GM23338 (cell line): ENCODE data around the gene ZBTB42. TPM values are rescaled to one million over a fixed set of nuclear protein-coding genes. Genes with fewer than 3 reads are reported as not detected.

ENCODE experiments used
- ATAC-seq: fragments of 200-7000 bp; cut with Tn5 transposase; 3 replicates; pipeline ENCODE4 v1.9.1; 2020
- DNase-seq: peaks from one replicate; pipeline ENCODE4 v3.0.0-alpha.2; 2015; ENCODE audit warnings: low spot score
- H2AFZ ChIP-seq: fragments of 200-600 bp; sonication (generic); 2 replicates; pipeline ENCODE4 v1.8.0; 2016; ENCODE audit warnings: antibody characterized with exemption, mild to moderate bottlenecking, moderate library complexity
- H3F3A ChIP-seq: fragments of 200-600 bp; sonication (generic); replicated peaks from 2 replicates; pipeline ENCODE4 v1.8.0; 2017; ENCODE audit warnings: antibody characterized with exemption, mixed run types, low read depth
- H3K27ac ChIP-seq: fragments of 200-600 bp; sonication (generic); 2 replicates; pipeline ENCODE4 v1.6.1; 2016; ENCODE audit warnings: low read depth
- H3K27me3 ChIP-seq: fragments of 200-600 bp; sonication (generic); 2 replicates; pipeline ENCODE4 v1.8.0; 2016; ENCODE audit warnings: mild to moderate bottlenecking, mixed run types, moderate library complexity; ENCODE audit not compliant: insufficient read depth
- H3K36me3 ChIP-seq: fragments of 200-600 bp; sonication (generic); 2 replicates; pipeline ENCODE4 v1.8.0; 2016; ENCODE audit warnings: mild to moderate bottlenecking; ENCODE audit not compliant: insufficient read depth
- H3K4me1 ChIP-seq: fragments of 200-600 bp; sonication (generic); 2 replicates; pipeline ENCODE4 v1.8.0; 2016; ENCODE audit warnings: mild to moderate bottlenecking, moderate library complexity; ENCODE audit not compliant: insufficient read depth
- H3K4me2 ChIP-seq: fragments of 200-600 bp; sonication (generic); 2 replicates; pipeline ENCODE4 v1.7.1; 2017; ENCODE audit warnings: mixed run types
- H3K4me3 ChIP-seq: fragments of 200-600 bp; sonication (generic); 2 replicates; pipeline ENCODE4 v1.6.1; 2016; ENCODE audit warnings: mixed run types
- H3K79me2 ChIP-seq: fragments of 200-600 bp; sonication (generic); replicated peaks from 2 replicates; pipeline ENCODE4 v1.8.0; 2017; ENCODE audit warnings: mild to moderate bottlenecking; ENCODE audit not compliant: insufficient read depth
- H3K9me2 ChIP-seq: fragments of 200-600 bp; sonication (generic); 2 replicates; pipeline ENCODE4 v1.8.0; 2017; ENCODE audit not compliant: insufficient read depth
- H4K20me1 ChIP-seq: fragments of 200-600 bp; sonication (generic); replicated peaks from 2 replicates; pipeline ENCODE4 v1.8.0; 2017; ENCODE audit warnings: mild to moderate bottlenecking; ENCODE audit not compliant: insufficient read depth
- H3K27ac Mint-ChIP-seq: 2 replicates; pipeline ENCODE4 v1.8.0; 2020; ENCODE audit warnings: inconsistent platforms, mild to moderate bottlenecking, moderate library complexity, mixed read lengths
- H3K27me3 Mint-ChIP-seq: 3 replicates; pipeline ENCODE4 v1.8.0; 2022; ENCODE audit warnings: low read depth, mild to moderate bottlenecking, moderate library complexity, mixed read lengths, inconsistent platforms; ENCODE audit not compliant: insufficient read depth, poor library complexity
- H3K36me3 Mint-ChIP-seq: 3 replicates; pipeline ENCODE4 v1.8.0; 2021; ENCODE audit warnings: low read depth, mild to moderate bottlenecking, inconsistent platforms, moderate library complexity, mixed read lengths
- H3K4me1 Mint-ChIP-seq: 3 replicates; pipeline ENCODE4 v1.8.0; 2020; ENCODE audit warnings: mild to moderate bottlenecking, inconsistent platforms, mixed read lengths
- H3K4me3 Mint-ChIP-seq: 3 replicates; pipeline ENCODE4 v1.8.0; 2021; ENCODE audit warnings: moderate library complexity, mild to moderate bottlenecking, inconsistent platforms, mixed read lengths
- H3K9me3 Mint-ChIP-seq: 3 replicates; pipeline ENCODE4 v1.8.0; 2020; ENCODE audit warnings: moderate library complexity, mild to moderate bottlenecking, inconsistent platforms, mixed read lengths
- CREB1 ChIP-seq: fragments of 250-450 bp; sonication (Bioruptor Pico); IDR thresholded peaks from 2 replicates; pipeline ENCODE4 v1.5.0; 2020; ENCODE audit warnings: low read depth, mild to moderate bottlenecking, moderate library complexity
- ETS1 ChIP-seq: IDR thresholded peaks from 2 replicates; pipeline ENCODE4 v1.6.1; 2016; ENCODE audit warnings: antibody characterized with exemption
- EZH2 ChIP-seq: fragments of 200-600 bp; sonication (generic); IDR thresholded peaks from one replicate; pipeline ENCODE4 v1.8.0; 2017; ENCODE audit warnings: antibody characterized with exemption, mild to moderate bottlenecking, low read depth; ENCODE audit not compliant: unreplicated experiment
- EZH2phosphoT487 ChIP-seq: fragments of 200-600 bp; sonication (generic); IDR thresholded peaks from one replicate; pipeline ENCODE4 v1.8.1; 2018; ENCODE audit warnings: antibody characterized with exemption; ENCODE audit not compliant: unreplicated experiment
- JUNB ChIP-seq: IDR thresholded peaks from one replicate; pipeline ENCODE4 v1.6.1; 2016; ENCODE audit warnings: antibody characterized with exemption; ENCODE audit not compliant: unreplicated experiment
- NANOG ChIP-seq: IDR thresholded peaks from 2 replicates; pipeline ENCODE4 v1.6.1; 2016; ENCODE audit warnings: antibody characterized with exemption, borderline replicate concordance
- STAT1 ChIP-seq: IDR thresholded peaks from one replicate; pipeline ENCODE4 v1.6.1; 2016; ENCODE audit warnings: antibody characterized with exemption; ENCODE audit not compliant: unreplicated experiment
- ZNF114 ChIP-seq: fragments of 250-450 bp; sonication (Bioruptor Pico); IDR thresholded peaks from 2 replicates; pipeline ENCODE4 v1.5.0; 2020; ENCODE audit warnings: mild to moderate bottlenecking, moderate library complexity
- ZNF331 ChIP-seq: fragments of 250-450 bp; sonication (Bioruptor Pico); IDR thresholded peaks from 2 replicates; pipeline ENCODE4 v1.5.0; 2020; ENCODE audit warnings: low read depth, mild to moderate bottlenecking, moderate library complexity
- polyA plus RNA-seq: library from polyadenylated mRNA; unstranded; fragments of >200 nt; fragmentation: Nextera tagmentation; extraction: Ambion mirVana; gene quantifications from 2 replicates; pipeline ENCODE4 v1.2.1, GENCODE V29; 2016
- total RNA-seq: library from RNA; depleted of rRNA; stranded (reverse); fragments of >200 nt; shearing (Covaris generic); gene quantifications from 2 replicates; pipeline ENCODE4 v1.2.3, GENCODE V29; 2014
- TF ChIP-seq, protein P1 (sequence below): fragments of 250-450 bp; sonication (Bioruptor Pico); IDR thresholded peaks from 2 replicates; pipeline ENCODE4 v1.5.0; 2020; ENCODE audit warnings: mild to moderate bottlenecking, moderate library complexity
- TF ChIP-seq, protein P2 (sequence below), 2 experiments: fragments of 200-600 bp in 1 of 2; sonication (generic) in 1 of 2; conservative IDR thresholded peaks; 2 replicates each; pipeline versions ENCODE4 v1.5.1 to v1.6.1; 2016 to 2017; ENCODE audit warnings: antibody characterized with exemption in 2 of 2, low read depth in 2 of 2, mild to moderate bottlenecking in 2 of 2, moderate library complexity in 1 of 2
- TF ChIP-seq, protein P3 (sequence below): IDR thresholded peaks from one replicate; pipeline ENCODE4 v1.6.1; 2018; ENCODE audit warnings: antibody characterized with exemption; ENCODE audit not compliant: unreplicated experiment

The ZBTB42 gene
- total and polyA plus RNA-seq, 2 experiments from 2014 or later, result 0.70 to 4.4 TPM

DNA sequence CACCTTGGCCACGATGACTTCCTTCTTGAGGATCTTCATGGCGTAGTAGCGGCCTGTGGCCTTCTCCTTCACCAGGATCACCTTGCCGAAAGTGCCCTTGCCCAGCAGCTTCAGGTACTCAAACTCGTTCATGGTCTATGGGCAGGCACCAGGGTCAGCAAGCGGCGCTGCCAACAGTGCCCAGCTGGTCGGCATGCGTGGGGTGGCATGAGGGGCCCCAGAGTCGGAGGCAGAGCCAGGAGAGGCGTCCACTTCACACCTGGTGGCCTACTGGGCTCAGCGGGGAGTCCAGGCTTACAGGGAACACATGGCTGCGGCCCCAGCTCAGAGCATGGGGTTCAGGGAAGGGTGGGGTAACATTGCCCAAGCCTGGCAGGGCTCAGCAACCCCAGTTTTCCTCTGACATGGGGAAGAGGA lies 25.8 kb upstream of the ZBTB42 start (continued):
- TF ChIP-seq, protein P1, sequence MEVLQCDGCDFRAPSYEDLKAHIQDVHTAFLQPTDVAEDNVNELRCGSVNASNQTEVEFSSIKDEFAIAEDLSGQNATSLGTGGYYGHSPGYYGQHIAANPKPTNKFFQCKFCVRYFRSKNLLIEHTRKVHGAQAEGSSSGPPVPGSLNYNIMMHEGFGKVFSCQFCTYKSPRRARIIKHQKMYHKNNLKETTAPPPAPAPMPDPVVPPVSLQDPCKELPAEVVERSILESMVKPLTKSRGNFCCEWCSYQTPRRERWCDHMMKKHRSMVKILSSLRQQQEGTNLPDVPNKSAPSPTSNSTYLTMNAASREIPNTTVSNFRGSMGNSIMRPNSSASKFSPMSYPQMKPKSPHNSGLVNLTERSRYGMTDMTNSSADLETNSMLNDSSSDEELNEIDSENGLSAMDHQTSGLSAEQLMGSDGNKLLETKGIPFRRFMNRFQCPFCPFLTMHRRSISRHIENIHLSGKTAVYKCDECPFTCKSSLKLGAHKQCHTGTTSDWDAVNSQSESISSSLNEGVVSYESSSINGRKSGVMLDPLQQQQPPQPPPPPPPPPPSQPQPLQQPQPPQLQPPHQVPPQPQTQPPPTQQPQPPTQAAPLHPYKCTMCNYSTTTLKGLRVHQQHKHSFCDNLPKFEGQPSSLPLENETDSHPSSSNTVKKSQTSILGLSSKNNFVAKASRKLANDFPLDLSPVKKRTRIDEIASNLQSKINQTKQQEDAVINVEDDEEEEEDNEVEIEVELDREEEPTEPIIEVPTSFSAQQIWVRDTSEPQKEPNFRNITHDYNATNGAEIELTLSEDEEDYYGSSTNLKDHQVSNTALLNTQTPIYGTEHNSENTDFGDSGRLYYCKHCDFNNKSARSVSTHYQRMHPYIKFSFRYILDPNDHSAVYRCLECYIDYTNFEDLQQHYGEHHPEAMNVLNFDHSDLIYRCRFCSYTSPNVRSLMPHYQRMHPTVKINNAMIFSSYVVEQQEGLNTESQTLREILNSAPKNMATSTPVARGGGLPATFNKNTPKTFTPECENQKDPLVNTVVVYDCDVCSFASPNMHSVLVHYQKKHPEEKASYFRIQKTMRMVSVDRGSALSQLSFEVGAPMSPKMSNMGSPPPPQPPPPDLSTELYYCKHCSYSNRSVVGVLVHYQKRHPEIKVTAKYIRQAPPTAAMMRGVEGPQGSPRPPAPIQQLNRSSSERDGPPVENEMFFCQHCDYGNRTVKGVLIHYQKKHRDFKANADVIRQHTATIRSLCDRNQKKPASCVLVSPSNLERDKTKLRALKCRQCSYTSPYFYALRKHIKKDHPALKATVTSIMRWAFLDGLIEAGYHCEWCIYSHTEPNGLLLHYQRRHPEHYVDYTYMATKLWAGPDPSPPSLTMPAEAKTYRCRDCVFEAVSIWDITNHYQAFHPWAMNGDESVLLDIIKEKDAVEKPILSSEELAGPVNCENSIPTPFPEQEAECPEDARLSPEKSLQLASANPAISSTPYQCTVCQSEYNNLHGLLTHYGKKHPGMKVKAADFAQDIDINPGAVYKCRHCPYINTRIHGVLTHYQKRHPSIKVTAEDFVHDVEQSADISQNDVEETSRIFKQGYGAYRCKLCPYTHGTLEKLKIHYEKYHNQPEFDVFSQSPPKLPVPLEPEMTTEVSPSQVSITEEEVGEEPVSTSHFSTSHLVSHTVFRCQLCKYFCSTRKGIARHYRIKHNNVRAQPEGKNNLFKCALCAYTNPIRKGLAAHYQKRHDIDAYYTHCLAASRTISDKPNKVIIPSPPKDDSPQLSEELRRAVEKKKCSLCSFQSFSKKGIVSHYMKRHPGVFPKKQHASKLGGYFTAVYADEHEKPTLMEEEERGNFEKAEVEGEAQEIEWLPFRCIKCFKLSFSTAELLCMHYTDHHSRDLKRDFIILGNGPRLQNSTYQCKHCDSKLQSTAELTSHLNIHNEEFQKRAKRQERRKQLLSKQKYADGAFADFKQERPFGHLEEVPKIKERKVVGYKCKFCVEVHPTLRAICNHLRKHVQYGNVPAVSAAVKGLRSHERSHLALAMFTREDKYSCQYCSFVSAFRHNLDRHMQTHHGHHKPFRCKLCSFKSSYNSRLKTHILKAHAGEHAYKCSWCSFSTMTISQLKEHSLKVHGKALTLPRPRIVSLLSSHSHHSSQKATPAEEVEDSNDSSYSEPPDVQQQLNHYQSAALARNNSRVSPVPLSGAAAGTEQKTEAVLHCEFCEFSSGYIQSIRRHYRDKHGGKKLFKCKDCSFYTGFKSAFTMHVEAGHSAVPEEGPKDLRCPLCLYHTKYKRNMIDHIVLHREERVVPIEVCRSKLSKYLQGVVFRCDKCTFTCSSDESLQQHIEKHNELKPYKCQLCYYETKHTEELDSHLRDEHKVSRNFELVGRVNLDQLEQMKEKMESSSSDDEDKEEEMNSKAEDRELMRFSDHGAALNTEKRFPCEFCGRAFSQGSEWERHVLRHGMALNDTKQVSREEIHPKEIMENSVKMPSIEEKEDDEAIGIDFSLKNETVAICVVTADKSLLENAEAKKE, result no peak
- TF ChIP-seq STAT1 (no peak), CREB1 (CRISPR knock-in tag) (no peak), ZNF331 (CRISPR knock-in tag) (no peak)

- H3K9me2 ChIP-seq, result no peaks in the 10 kb centered on the region
- Mint-ChIP-seq H3K27ac (no peak overlapping the region), H3K9me3 (no peaks in the 10 kb centered on the region), H3K27me3 (peaks cover 4% of the 10 kb centered on the region), H3K4me3 (no peak overlapping the region), H3K4me1 (no peaks in the 10 kb centered on the region), H3K36me3 (peaks cover 20% of the 10 kb centered on the region)
- no peaks in the 10 kb centered on the region for H3K4me1 ChIP-seq
- no peak overlapping the region for H2AFZ ChIP-seq
- H4K20me1 ChIP-seq, result no peaks in the 10 kb centered on the region
- no peaks in the 10 kb centered on the region for H3F3A ChIP-seq
- DNase-seq (no peak), ATAC-seq (no peak)
- H3K27ac ChIP-seq, result no peak overlapping the region
- H3K27me3 ChIP-seq, result no peaks in the 10 kb centered on the region
- no peaks in the 10 kb centered on the region for H3K79me2 ChIP-seq
- no peak overlapping the region for H3K4me3 ChIP-seq
- 0 out of 2 replicates have a peak, but pooled peaks cover under 1% of the 10 kb centered on the region for H3K36me3 ChIP-seq
- H3K4me2 ChIP-seq, result no peak overlapping the region
- TF ChIP-seq ETS1 (no peak), EZH2phosphoT487 (no peak), NANOG (no peak), JUNB (no peak), EZH2 (no peak), ZNF331 (CRISPR knock-in tag) (no peak), ZNF114 (CRISPR knock-in tag) (no peak)
- TF ChIP-seq, protein P2, sequence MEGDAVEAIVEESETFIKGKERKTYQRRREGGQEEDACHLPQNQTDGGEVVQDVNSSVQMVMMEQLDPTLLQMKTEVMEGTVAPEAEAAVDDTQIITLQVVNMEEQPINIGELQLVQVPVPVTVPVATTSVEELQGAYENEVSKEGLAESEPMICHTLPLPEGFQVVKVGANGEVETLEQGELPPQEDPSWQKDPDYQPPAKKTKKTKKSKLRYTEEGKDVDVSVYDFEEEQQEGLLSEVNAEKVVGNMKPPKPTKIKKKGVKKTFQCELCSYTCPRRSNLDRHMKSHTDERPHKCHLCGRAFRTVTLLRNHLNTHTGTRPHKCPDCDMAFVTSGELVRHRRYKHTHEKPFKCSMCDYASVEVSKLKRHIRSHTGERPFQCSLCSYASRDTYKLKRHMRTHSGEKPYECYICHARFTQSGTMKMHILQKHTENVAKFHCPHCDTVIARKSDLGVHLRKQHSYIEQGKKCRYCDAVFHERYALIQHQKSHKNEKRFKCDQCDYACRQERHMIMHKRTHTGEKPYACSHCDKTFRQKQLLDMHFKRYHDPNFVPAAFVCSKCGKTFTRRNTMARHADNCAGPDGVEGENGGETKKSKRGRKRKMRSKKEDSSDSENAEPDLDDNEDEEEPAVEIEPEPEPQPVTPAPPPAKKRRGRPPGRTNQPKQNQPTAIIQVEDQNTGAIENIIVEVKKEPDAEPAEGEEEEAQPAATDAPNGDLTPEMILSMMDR (conservative IDR thresholded peaks at IDR 0.05; ENCODE audit: low read depth in 2 of 2), result no peak
- TF ChIP-seq, protein P3, sequence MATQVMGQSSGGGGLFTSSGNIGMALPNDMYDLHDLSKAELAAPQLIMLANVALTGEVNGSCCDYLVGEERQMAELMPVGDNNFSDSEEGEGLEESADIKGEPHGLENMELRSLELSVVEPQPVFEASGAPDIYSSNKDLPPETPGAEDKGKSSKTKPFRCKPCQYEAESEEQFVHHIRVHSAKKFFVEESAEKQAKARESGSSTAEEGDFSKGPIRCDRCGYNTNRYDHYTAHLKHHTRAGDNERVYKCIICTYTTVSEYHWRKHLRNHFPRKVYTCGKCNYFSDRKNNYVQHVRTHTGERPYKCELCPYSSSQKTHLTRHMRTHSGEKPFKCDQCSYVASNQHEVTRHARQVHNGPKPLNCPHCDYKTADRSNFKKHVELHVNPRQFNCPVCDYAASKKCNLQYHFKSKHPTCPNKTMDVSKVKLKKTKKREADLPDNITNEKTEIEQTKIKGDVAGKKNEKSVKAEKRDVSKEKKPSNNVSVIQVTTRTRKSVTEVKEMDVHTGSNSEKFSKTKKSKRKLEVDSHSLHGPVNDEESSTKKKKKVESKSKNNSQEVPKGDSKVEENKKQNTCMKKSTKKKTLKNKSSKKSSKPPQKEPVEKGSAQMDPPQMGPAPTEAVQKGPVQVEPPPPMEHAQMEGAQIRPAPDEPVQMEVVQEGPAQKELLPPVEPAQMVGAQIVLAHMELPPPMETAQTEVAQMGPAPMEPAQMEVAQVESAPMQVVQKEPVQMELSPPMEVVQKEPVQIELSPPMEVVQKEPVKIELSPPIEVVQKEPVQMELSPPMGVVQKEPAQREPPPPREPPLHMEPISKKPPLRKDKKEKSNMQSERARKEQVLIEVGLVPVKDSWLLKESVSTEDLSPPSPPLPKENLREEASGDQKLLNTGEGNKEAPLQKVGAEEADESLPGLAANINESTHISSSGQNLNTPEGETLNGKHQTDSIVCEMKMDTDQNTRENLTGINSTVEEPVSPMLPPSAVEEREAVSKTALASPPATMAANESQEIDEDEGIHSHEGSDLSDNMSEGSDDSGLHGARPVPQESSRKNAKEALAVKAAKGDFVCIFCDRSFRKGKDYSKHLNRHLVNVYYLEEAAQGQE, result no peak
Measured at GRCh38 chr14:104776481-104776880, 24.4 kb upstream of the ZBTB42 start.
